ENCODE measurements around the gene TIMM22.
"Not testable (repeated sequence)": the region's sequence is repeated elsewhere in the genome, so short reads cannot be mapped to it uniquely, and the experiment has no call there.

Gene TIMM22

GRCh38 chr17:1047177-1047878 is 50.4 kb downstream of the TIMM22 start:
- TF ChIP-seq CTCF (IDR thresholded peaks at IDR 0.05), result no peak
- Histone ChIP-seq H3K27me3 (no peaks in the 10 kb centered on the region), H3K4me3 (ENCODE audit: low read depth in 1 of 2, low read length in 1 of 2) (no peak overlapping the region), H3K27ac (no peak overlapping the region), H3K36me3 (peaks cover 84% of the 10 kb centered on the region), H3K4me1 (ENCODE audit: control insufficient read depth in 1 of 2, insufficient read depth in 1 of 2, low read depth in 1 of 2, low read length in 1 of 2) (no peaks in the 10 kb centered on the region), H3K9me3 (no peaks in the 10 kb centered on the region)

- Histone ChIP-seq H3K27me3 (no peaks in the 10 kb centered on the region), H3K36me3 (peaks cover 77% of the 10 kb centered on the region), H3K4me3 (ENCODE audit: low read depth in 1 of 2, low read length in 1 of 2) (no peak overlapping the region), H3K27ac (no peak overlapping the region), H3K4me1 (ENCODE audit: control insufficient read depth in 1 of 2, insufficient read depth in 1 of 2, low read depth in 1 of 2, low read length in 1 of 2) (no peaks in the 10 kb centered on the region), H3K9me3 (no peaks in the 10 kb centered on the region)
- no peak for TF ChIP-seq CTCF (IDR thresholded peaks at IDR 0.05)
Measured at GRCh38 chr17:1047879-1048470, 51.0 kb downstream of the TIMM22 start.

- not testable (repeated sequence) for H3K27ac ChIP-seq; H3K4me1 ChIP-seq (ENCODE audit: control insufficient read depth in 1 of 2, insufficient read depth in 1 of 2, low read depth in 1 of 2, low read length in 1 of 2); H3K27me3 ChIP-seq; H3K9me3 ChIP-seq; H3K4me3 ChIP-seq (ENCODE audit: low read depth in 1 of 2, low read length in 1 of 2)
- peaks cover 77% of the 10 kb centered on the region for H3K36me3 ChIP-seq
Measured at GRCh38 chr17:1048516-1049115, 51.7 kb downstream of the TIMM22 start.

- H3K27me3 ChIP-seq, result no peaks in the 10 kb centered on the region
- TF ChIP-seq CTCF (IDR thresholded peaks at IDR 0.05), result no peak
- H3K27ac ChIP-seq, result no peak overlapping the region
- peaks cover 76% of the 10 kb centered on the region for H3K36me3 ChIP-seq
- H3K9me3 ChIP-seq, result no peaks in the 10 kb centered on the region
- no peak overlapping the region for H3K4me3 ChIP-seq (ENCODE audit: low read depth in 1 of 2, low read length in 1 of 2)
- H3K4me1 ChIP-seq (ENCODE audit: control insufficient read depth in 1 of 2, insufficient read depth in 1 of 2, low read depth in 1 of 2, low read length in 1 of 2), result no peaks in the 10 kb centered on the region
Measured at GRCh38 chr17:1049446-1050225, 52.7 kb downstream of the TIMM22 start.

- H3K27ac ChIP-seq, result no peak overlapping the region
- H3K4me3 ChIP-seq (ENCODE audit: low read depth in 1 of 2, low read length in 1 of 2), result no peak overlapping the region
- H3K4me1 ChIP-seq (ENCODE audit: control insufficient read depth in 1 of 2, insufficient read depth in 1 of 2, low read depth in 1 of 2, low read length in 1 of 2), result no peaks in the 10 kb centered on the region
- peaks cover 76% of the 10 kb centered on the region for H3K36me3 ChIP-seq
- no peaks in the 10 kb centered on the region for H3K9me3 ChIP-seq
- no peak for TF ChIP-seq CTCF (IDR thresholded peaks at IDR 0.05)
- H3K27me3 ChIP-seq, result no peaks in the 10 kb centered on the region
Measured at GRCh38 chr17:1050246-1050995, 53.5 kb downstream of the TIMM22 start.
